ENCODE measurements around the gene FHOD3. TPM values are rescaled to one million over a fixed set of nuclear protein-coding genes. Genes with fewer than 3 reads are reported as not detected.

Gene FHOD3
- polyA plus RNA-seq, 5 donors = 1.5 to 2.5 (median 2.1) TPM

GRCh38 chr18:36408606-36409005 lies 111.1 kb downstream of the FHOD3 start:
- no peak for DNase-seq

GRCh38 chr18:36409779-36410178 lies 112.3 kb downstream of the FHOD3 start:
- DNase-seq = no peak

DNA sequence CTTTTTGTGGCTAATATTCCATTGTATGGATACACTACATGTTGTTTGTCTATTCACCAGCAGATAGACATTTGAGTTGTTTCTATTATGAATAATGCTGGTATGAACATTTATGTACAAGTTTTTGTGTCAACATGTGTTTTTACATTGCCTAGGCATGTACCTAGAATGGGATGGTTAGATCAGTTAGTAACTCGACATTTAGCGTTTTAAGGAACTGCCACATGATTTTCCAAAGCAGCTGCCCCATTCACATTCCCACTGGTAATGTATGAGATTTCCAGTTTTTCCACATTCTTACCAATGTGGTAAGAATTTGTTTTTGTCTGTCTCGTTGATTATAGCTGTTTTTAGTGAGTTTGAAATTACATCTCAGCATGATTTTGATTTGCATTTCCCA lies 112.8 kb downstream of the FHOD3 start:
- DNase-seq = no peak

DNA sequence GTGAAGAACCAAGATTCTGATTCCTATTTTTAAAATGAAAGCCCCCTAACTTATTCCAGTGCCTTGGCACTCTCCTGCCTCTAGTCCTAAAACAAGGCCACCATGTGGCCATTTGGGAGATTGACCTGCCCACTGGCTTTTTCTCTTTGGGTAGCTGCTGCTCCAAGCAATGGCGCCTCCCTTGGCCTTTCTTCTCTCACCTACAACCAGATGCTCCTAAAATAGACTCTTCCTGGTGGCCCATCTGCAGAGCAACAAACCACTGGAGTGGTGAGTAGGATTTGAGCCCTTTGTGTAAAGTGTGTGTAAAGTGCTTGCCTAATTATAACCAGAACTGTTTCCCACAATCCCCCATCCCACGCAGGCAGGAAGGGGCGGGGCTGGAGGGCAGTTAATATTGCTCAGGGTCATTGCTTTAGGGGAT lies 114.2 kb downstream of the FHOD3 start:
- DNase-seq = no peak

DNA sequence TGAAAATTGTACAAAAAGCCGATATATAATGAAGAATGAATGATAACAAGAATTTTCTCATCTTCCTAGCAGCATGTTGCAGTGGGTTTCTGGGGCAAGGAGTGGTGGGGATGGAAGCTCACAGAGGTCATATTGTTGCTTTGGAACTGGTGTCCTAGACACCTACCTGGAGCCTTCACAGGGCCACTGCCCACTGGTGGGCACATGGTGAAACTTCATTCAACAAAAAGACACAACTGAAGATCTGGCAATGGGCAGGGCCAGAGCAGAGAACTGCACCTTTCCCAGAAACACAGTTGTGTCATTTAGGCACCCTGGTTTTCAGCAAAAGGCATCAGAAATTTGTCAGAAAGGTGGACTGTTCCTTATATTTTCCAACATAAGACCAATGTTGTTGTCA lies 115.3 kb downstream of the FHOD3 start:
- DNase-seq = no peak

- DNase-seq = no peak
Measured at GRCh38 chr18:36415171-36415570, 117.7 kb downstream of the FHOD3 start.

DNA sequence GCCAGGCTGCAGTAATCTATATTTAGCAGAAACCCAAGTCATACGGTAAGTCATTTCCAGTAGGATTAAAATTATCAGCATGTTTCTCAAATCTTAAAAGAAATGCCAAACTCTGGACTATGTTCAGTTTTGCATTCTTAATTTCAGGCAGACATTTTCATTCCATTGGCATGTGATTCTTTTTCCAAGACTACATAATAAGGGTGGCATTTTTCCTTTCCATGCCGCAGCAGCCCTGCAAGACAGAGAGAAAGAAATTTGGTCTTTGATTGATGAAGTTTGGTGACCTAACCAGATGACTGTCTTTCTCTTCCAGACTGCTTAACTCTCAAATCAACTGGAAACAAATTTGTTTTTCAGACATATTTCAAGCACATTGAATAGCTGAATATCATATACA lies 118.1 kb downstream of the FHOD3 start:
- DNase-seq = no peak

DNA sequence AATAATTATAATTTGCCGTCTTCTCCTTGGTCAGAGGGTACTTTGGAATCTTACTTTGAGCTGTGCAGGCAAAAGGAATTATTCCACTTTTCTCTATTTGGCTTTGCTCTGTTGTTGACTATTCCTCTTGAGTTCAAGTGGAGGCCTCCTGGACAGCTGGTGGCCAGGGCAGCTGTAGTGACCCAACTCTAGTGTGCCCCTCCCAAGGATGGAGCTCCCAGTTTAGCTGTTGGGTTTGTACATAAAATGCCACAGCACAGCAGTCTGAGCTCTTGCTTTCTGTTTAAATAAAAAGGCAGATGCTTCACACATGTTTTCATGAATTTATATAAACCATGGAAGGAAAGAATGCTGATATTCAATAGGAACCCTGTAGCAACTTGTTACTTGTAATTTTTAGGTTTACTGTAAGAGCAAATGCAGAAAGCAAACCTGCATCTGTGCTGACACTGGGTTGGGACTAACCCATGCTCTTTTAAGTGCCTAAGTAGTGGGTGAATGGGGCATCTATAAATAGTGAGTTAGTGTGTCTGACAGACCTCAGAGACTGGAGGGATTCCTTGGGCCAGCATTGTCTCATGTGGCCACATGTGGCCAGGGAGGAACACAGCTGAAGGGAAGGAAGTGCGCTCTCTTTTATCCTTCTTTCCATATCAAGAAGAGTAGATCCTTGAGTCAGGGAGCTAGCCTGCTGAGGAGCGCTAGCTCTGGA lies 121.8 kb downstream of the FHOD3 start:
- DNase-seq = peak; percentile 9 to 23

DNA sequence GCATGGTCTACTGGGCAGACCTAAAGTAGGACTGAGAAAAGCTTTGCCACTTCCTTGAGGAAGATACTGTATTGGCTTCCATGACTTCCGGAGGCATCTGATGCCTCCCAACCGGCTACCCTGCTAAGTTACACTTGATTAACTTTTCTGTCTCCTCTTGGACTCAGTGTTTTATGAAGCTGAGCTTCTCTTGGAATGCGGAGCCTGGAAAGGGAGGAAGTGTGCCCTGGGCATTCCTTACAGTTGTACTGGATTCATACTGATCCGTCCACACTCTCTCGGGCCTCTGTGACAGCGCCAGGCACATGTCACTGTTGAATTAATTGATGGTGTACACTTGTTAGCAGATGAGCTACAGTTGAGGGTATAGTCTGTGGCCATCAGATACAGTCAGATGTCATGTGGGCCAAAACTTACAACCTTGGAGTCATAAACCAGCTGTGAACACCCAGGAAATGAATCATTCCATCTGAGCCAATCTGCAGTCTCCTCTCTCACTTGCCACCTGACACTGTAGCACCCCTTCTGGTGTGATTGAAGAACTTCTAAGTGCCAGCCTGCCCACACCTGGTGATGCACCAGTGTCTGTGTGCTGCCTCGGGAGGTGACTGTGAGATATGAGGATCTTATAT lies 122.5 kb downstream of the FHOD3 start:
- DNase-seq = no peak

GRCh38 chr18:36420826-36421225 lies 123.3 kb downstream of the FHOD3 start:
- DNase-seq = no peak

- DNase-seq = no peak
Measured at GRCh38 chr18:36424741-36425142, 127.2 kb downstream of the FHOD3 start.

GRCh38 chr18:36427369-36427768 lies 129.9 kb downstream of the FHOD3 start:
- DNase-seq = no peak

- no peak for DNase-seq
Measured at GRCh38 chr18:36427831-36428230, 130.3 kb downstream of the FHOD3 start.

- no peak for DNase-seq
Measured at GRCh38 chr18:36428431-36429029, 131.0 kb downstream of the FHOD3 start.

GRCh38 chr18:36432880-36433555 lies 135.5 kb downstream of the FHOD3 start:
- DNase-seq = no peak

DNA sequence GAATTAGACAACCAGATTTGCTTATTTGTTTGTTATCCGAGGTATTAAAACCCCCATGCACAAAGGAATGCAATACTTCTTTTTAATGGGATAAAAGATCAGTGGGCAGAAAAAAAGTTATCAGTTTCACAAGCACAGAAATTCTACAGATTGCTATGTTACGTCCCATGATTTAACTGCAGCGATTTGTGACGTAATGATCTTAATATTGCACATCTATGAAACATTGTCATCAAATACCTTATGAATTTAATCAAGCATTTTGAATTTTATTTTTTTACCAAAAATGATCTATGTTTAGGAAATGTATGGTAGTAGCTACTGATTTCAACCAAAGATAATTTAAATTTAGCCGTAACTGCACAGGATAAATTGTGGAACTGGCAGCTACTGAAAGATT lies 138.9 kb downstream of the FHOD3 start:
- DNase-seq = no peak

- no peak for DNase-seq
Measured at GRCh38 chr18:36440614-36441013, 143.1 kb downstream of the FHOD3 start.

GRCh38 chr18:36441426-36442240 lies 144.1 kb downstream of the FHOD3 start:
- no peak for DNase-seq

DNA sequence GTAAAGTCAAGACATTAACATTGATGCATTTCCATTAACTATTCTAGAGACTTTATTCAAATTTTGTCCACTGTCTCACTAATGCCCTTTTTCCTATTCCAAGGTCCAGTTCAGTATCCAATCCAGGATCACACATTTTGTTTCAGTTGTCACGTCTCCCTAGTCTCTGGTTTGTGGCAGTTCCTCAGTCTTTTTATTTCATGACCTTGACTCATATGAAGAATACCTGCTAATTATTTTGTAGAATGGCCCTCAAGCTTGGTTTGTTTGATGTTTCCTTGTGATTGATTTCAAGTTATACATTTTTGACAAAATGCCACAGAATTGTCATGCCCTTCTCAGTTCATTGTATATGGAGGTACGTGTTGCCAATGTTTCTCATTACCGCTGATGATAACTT lies 145.2 kb downstream of the FHOD3 start:
- no peak for DNase-seq

DNA sequence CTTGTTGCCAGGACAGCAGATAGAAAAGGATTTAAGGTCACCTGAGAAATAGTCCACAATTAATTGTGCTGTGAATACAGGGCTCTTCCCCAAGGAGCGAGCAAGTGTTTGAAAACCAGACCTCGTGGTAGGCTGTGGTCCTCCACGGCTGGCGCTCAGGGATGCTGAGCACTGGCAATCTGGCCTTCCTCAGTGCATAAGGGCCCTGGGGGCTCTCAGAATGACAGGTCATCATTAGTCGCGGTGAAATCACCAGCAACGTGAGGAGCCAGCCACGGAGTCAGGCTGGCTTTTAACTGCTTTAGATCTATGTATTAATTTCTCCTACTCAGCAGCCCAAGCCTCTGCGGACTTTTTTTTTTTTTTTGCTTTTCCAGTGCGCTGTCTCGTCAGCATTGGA lies 148.5 kb downstream of the FHOD3 start:
- DNase-seq = no peak

DNA sequence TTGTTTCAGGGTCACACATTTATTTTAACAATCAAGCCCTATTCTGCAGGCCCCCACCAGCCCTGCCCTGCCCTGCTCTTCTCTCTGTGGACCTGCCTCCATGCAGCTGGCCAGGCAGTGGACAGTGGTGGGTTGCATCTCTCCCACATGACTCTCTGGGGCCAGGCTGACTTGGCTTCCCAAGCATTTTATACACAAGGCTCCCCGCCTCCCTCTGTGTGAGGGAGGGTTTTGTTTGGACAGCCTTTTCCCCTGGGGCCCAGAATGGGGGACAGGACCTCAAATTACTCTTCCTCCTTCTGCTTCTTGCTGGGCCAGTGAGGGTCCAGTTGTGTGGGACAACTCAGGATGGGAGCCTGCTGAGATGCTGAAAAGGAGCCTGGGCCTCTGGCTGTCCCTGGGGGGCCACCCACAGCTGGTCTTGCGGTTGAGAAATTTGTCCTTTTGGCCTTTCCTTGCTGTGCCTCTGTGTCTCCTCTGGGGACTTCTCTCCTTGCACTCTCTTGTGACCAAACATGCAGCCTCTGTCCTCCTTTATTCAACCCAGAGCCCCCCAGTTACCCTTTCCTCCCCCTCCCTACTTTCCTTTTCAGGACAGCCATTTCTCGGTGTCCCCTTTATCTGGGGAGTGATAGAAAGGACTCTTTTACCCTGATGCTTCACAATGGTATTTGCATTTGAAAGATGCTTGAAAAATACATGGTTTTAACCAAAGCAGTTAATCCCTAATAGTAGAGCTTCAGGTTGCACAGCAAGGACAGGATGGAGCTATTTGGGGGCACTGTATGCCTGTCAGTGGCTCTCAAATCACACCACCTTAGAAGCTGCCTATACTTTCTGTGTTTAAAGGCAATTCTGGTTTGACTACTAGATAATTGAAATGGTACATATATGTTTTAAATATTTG lies 151.1 kb downstream of the FHOD3 start:
- DNase-seq = no peak
